ENCODE data around the gene KIFAP3.
"Not testable (repeated sequence)": the region's sequence is repeated elsewhere in the genome, so short reads cannot be mapped to it uniquely, and the experiment has no call there.

Gene KIFAP3

DNA sequence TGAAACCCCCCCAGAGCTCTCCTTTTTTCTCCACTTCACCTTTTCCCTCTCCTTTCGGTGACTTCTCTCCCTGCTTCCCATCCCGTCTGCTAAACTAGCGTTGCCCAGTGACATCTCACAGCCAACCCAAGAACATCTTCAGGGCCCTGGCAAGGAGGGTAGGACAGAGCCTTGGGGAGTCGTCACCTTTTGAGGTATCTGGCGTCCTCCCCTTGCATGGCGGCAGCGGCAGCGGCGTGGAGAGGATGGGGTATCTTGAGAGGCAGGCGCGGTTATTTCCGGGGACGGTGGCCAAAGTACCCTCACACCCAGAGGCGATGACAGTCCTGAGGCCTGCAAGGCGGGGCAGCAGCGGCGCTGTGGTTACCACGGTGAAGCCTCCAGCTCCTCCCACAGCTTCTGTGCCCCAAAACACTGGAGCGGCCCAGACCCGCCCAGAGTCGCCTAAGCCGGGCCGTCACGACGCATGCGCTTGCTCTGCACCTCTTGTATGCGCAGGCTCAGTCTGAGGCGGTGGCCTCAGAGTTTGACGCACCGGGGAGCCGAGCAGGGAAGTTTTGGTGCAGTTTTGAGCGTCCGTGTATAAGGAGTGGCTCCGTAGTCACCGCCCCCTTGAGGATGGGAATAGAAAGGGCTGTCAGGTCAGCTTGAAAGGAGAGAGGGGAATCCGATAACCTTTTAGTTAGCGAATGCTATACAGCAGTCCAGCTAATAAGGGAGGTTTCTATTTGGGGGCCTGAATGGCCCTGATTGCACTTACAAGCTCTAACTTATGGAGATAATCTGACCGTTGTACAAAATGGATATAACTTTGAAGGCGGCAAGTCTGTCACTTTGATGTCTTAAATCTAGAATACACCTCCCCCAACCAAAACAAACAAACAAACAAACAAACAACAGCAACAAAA, at the start of gene KIFAP3:
KIFAP3 (minus strand) TSS at position 446 of the 908 bp plus-strand sequence; CDS start at position 218, 228 bp downstream.
- peak; percentile 98 for DNase-seq

GRCh38 chr1:170122366-170122765, 47.9 kb upstream of the KIFAP3 start:
- DNase-seq = no peak

GRCh38 chr1:170114906-170115305, 40.4 kb upstream of the KIFAP3 start:
- no peak for DNase-seq

DNA sequence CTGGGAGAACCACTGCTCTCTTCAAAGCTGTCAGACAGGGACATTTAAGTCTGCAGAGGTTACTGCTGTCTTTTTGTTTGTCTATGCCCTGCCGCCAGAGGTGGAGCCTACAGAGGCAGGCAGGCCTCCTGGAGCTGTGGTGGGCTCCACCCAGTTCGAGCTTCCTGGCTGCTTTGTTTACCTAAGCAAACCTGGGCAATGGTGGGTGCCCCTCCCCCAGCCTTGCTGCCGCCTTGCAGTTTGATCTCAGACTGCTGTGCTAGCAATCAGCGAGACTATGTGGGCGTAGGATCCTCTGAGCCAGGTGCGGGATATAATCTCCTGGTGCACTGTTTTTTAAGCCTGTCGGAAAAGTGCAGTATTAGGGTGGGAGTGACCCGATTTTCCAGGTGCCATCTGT, 38.6 kb upstream of the KIFAP3 start:
- DNase-seq = not testable (repeated sequence)

GRCh38 chr1:170097449-170097948, 23.0 kb upstream of the KIFAP3 start:
- no peak for DNase-seq

DNA sequence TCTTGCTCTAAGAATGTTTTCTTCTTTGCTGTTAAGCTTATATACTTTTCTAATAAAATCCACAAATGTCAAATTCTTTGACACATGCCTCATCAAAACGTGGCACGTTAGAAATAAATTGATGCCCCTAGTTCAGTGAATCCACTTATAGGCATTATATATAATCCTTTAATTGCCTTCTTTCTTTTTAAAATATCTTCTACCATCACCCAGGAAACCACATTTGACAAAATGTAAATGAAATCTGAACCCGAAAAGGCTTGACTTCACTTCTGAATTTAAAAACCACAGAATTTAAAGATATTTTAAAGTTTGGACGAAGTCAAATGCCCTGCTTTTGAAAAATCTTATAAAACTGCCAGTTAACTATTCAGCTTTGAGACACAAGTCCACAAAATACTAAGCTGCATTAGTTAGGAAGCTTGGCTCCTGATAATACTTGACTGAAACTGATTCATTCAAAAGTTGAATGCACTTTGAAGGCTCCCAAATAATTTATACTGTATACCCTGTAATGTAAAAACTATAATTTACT, 22.4 kb upstream of the KIFAP3 start:
- DNase-seq = no peak

DNA sequence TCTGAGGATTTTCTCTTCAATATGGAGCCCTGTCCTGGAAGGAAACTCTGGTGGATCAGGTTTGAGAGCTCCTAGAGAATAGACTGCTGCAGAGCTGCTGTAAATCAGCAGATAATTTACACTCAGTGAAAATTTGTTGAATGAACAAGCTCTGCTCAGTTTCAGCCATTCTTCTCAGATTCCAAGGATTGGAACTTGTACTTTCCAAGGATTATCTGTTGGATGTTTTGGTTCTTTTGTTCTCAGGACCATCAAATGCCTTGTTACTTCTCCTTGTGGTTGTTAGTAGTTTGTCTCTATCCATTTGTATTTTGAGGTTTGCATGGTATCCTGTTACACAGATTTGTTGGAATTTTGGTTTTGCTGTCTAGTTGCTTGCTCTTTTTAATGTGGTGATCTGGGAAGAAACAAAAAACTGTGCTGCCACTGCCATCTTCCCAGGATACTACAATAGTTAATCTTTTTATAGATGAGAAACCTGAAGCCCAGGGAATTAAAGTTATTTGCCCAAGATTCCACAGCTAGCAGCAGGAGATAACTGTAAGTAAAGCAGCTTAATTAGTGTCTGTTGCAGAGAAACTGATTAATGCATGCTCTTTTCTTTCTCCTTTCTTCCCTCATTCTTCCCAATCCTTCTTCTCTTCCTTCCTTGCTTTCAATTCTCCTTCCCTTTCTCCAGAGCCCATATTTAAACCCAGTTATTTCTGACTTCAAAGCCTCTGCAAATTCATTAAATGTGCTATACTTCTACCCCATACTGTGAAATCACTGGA, 21.7 kb upstream of the KIFAP3 start:
- no peak for DNase-seq

DNA sequence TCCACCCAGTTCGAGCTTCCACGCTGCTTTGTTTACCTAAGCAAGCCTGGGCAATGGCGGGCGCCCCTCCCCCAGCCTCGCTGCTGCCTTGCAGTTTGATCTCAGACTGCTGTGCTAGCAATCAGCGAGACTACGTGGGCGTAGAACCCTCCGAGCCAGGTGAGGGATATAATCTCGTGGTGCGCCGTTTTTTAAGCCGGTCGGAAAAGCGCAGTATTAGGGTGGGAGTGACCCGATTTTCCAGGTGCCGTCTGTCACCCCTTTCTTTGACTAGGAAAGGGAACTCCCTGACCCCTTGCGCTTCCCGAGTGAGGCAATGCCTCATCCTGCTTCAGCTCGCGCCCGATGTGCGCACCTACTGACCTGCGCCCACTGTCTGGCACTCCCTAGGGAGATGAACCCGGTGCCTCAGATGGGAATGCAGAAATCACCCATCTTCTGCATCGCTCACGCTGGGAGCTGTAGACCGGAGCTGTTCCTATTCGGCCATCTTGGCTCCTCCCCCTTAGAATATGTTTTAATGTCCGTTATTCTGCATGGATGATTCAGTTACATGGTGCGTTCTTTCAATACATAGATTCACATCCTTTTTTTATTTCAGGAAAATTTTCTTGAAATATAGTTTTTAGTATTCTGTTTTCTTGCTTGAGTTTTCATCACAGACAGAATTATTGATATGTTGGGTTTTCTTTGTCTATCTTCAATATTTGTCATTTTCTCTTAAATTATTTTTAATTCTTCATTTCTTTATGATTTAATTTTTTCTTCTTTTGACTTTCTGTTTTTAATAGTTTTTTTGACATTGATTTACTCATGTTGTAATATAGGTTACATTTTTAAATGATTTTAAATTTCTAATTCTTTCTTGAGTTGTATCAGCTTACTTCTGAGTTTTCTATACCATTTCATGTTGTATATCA, 20.5 kb upstream of the KIFAP3 start:
- DNase-seq = not testable (repeated sequence)

DNA sequence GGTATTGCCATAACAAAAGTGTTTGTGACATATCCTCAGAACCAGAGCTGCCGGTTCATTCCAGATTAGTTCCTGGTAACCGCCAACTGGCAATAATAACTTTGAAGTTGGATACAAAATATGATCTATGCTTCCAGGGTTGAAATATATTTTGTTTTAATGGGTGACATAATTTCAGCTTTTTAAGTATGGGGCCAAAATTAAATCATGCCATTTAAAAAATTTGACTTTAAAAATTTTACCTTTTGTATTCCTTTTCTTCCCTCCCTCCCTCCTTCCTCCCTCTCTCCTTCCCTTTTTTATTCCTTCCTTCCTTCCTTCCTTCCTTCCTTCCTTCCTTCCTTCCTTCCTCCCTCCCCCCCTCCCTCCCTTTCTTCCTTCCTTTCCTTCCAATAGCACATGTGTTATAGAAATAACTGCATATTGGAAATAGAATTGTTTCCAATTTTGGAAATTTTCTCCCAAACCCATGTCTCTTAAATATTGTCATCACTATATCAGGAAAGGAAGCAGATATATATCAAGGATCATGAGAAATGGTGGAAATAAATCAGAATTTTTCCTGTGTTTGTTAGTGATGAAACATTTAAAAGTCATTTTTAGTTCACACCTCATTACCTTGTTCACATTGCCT, 12.0 kb upstream of the KIFAP3 start:
- no peak for DNase-seq

GRCh38 chr1:170085091-170085490, 10.6 kb upstream of the KIFAP3 start:
- no peak for DNase-seq

DNA sequence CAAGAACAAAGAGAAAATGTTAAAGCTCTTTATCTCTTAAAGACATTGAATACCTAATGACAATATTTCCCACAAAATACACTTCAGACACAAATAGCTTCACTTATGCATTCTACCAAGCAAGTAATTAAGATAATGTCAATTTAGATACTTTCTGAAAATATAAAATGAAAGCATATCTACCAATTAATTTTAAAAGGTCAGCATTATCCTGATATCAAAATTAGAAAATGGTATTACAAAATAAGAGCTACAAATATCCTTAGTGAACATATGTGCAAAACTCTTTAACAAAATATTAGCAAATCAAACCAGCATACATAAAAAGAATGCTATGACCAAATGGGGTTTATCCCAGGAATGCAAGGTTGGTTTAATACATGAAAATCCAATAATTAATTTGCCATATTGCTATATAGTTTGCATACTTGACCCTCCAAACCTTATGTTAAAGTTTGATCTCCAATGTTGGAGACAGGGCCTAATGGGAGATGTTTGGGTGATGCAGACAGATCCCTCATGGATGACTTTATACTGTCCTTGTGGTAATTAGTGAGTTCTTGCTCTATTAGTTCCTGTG, 4.2 kb upstream of the KIFAP3 start:
- no peak for DNase-seq

DNA sequence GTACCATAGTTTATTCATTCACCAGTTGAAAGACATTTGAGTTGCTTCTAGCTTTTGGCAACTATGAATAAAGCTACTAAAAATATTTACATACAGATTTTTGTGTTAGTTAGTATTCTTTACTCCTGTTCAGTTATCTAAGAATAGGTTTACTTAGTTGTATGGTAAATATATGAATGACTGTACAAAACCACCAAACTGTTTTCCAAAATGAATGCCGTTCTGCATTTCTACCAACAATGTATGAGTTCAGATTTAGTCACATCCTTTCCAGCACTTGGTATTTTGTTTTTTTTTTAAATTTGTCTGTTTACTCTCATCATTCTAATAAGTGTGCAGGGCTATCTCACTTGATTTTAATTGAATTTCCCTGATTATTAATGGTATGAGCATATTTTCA, 3.4 kb upstream of the KIFAP3 start:
- no peak for DNase-seq

DNA sequence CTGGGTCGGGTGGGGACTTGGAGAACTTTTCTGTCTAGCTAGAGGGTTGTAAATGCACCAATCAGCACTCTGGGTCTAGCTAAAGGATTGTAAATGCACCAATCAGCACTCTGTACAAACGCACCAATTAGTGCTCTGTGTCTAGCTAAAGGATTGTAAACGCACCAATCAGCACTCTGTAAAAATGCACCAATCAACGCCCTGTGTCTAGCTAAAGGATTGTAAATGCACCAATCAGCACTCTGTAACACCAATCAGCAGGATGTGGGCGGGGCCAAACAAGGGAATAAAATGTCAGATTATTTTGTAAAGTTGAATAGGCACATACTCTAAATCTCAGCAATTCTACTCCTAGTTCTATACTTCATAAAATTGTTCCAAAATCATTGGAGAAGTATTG, 2.5 kb upstream of the KIFAP3 start:
- DNase-seq = peak in 1 of 2 donors; percentile 20

- DNase-seq = no peak
These were observed 1.7 kb upstream of the KIFAP3 start for GRCh38 chr1:170076199-170076598.

GRCh38 chr1:170075186-170075585, 691 bp upstream of the KIFAP3 start:
- DNase-seq = peak in 1 of 2 donors; percentile 11

DNA sequence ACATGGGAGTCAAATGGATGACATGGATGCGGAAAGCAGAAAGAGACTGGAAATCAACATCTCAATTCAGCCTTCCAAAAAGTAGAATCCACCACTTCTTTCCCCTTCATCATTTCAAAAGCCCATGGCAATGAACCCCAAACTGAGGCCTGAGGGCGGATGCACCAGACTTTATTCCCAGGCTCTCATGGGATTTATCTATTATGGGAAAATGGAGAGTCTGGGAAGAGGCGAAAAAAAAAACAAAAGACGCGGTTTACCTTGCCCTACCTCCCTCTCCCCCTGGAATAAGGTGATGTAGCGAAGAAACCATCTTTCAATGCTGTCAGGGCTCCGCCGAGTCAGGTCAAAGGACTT, 624 bp downstream of the KIFAP3 start:
- no peak for DNase-seq

GRCh38 chr1:170071378-170071777, 3.1 kb downstream of the KIFAP3 start:
- DNase-seq = no peak

GRCh38 chr1:170068923-170069322, 5.6 kb downstream of the KIFAP3 start:
- DNase-seq = no peak

DNA sequence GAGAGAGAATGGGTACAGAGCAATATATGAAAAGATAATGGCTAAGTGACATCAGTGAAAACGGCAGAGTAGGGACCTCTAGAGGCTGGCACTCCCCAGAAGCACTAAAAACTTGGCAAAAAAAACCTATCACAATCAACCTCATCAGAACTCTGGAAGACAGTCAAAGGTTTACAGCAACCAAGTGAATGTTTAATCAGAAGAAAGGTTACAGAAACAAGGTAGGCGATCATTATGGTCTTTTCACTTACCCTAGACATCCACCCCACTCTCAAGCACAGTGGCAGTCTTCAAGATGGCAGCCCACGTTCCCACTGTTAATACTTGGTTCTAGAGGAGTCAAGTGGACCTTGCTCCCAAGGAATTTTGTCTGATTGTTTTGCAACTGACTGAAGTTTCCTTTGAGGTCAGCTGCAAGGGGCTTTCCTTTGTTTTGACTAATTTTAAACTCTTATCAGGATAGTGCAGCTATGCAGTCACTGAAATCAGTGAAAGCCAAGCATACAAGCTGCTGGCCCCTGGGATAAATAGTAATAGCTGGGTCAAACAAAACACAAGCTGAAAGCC, 7.2 kb downstream of the KIFAP3 start:
- no peak for DNase-seq

GRCh38 chr1:170064821-170065220, 9.7 kb downstream of the KIFAP3 start:
- DNase-seq = no peak

Data from CD4-positive, alpha-beta T cell treated with Interferon alpha-2 for 1 hour (primary cell).